ENCODE data around the gene MICA. TPM values are rescaled to one million over a fixed set of nuclear protein-coding genes. Genes with fewer than 3 reads are reported as not detected.

MICA gene
- total RNA-seq, 1 donor from 2014 or later = 70.0 TPM

- H3K79me2 ChIP-seq (ENCODE audit: insufficient read depth, low read length) = no peaks in the 10 kb centered on the region
- no peak overlapping the region for H2AFZ ChIP-seq (ENCODE audit: low read depth, low read length)
- H3K9ac ChIP-seq (ENCODE audit: low read length) = no peak overlapping the region
- Mint-ChIP-seq H3K27me3 (ENCODE audit: low read depth, unreplicated experiment) (peaks cover 27% of the 10 kb centered on the region), H3K4me3 (ENCODE audit: unreplicated experiment) (no peak overlapping the region), H3K4me1 (ENCODE audit: low read depth, unreplicated experiment) (peaks cover 2% of the 10 kb centered on the region), H3K27ac (ENCODE audit: unreplicated experiment) (no peak overlapping the region), H3K9me3 (ENCODE audit: unreplicated experiment) (peaks cover 1% of the 10 kb centered on the region), H3K36me3 (ENCODE audit: low read depth, unreplicated experiment) (no peaks in the 10 kb centered on the region)
- H3K4me1 ChIP-seq (ENCODE audit: insufficient read depth, low read length) = no peaks in the 10 kb centered on the region
- H3K27ac ChIP-seq (ENCODE audit: low read depth, low read length) = no peak overlapping the region
- no peak for TF ChIP-seq EZH2 (IDR thresholded peaks at IDR 0.05; ENCODE audit: insufficient read depth, low read length)
- TF ChIP-seq CTCF (IDR thresholded peaks at IDR 0.05; ENCODE audit: insufficient read depth, low read depth, low read length) = no peak
- no peak overlapping the region for H3K4me2 ChIP-seq (ENCODE audit: low read length)
- no peaks in the 10 kb centered on the region for H3K9me3 ChIP-seq (ENCODE audit: insufficient read depth, low read depth, low read length)
- peaks cover 18% of the 10 kb centered on the region for H3K27me3 ChIP-seq (ENCODE audit: insufficient read depth, low read length)
- H3K4me3 ChIP-seq (ENCODE audit: insufficient read depth, low read depth, low read length) = no peak overlapping the region
- DNase-seq (ENCODE audit: low read depth) (no peak), FAIRE-seq (no peak)
- no peaks in the 10 kb centered on the region for H4K20me1 ChIP-seq (ENCODE audit: insufficient read depth, low read length)
- H3K36me3 ChIP-seq (ENCODE audit: insufficient read depth, low read length) = no peaks in the 10 kb centered on the region
Observed at GRCh38 chr6:31378721-31379103, 24.7 kb upstream of the MICA start.

- peaks cover 18% of the 10 kb centered on the region for H3K27me3 ChIP-seq (ENCODE audit: insufficient read depth, low read length)
- H2AFZ ChIP-seq (ENCODE audit: low read depth, low read length) = no peak overlapping the region
- TF ChIP-seq CTCF (IDR thresholded peaks at IDR 0.05; ENCODE audit: insufficient read depth, low read depth, low read length) = no peak
- no peak for TF ChIP-seq EZH2 (IDR thresholded peaks at IDR 0.05; ENCODE audit: insufficient read depth, low read length)
- no peak overlapping the region for H3K27ac ChIP-seq (ENCODE audit: low read depth, low read length)
- no peak overlapping the region for H3K4me3 ChIP-seq (ENCODE audit: insufficient read depth, low read depth, low read length)
- Mint-ChIP-seq H3K4me3 (ENCODE audit: unreplicated experiment) (no peak overlapping the region), H3K27me3 (ENCODE audit: low read depth, unreplicated experiment) (peaks cover 29% of the 10 kb centered on the region), H3K36me3 (ENCODE audit: low read depth, unreplicated experiment) (no peaks in the 10 kb centered on the region), H3K27ac (ENCODE audit: unreplicated experiment) (no peak overlapping the region), H3K9me3 (ENCODE audit: unreplicated experiment) (peaks cover 1% of the 10 kb centered on the region), H3K4me1 (ENCODE audit: low read depth, unreplicated experiment) (peaks cover 2% of the 10 kb centered on the region)
- FAIRE-seq (no peak), DNase-seq (ENCODE audit: low read depth) (no peak)
- no peak overlapping the region for H3K9ac ChIP-seq (ENCODE audit: low read length)
- H3K4me2 ChIP-seq (ENCODE audit: low read length) = no peak overlapping the region
- no peaks in the 10 kb centered on the region for H4K20me1 ChIP-seq (ENCODE audit: insufficient read depth, low read length)
- no peaks in the 10 kb centered on the region for H3K9me3 ChIP-seq (ENCODE audit: insufficient read depth, low read depth, low read length)
- H3K4me1 ChIP-seq (ENCODE audit: insufficient read depth, low read length) = no peaks in the 10 kb centered on the region
- no peaks in the 10 kb centered on the region for H3K36me3 ChIP-seq (ENCODE audit: insufficient read depth, low read length)
- H3K79me2 ChIP-seq (ENCODE audit: insufficient read depth, low read length) = no peaks in the 10 kb centered on the region
Observed at GRCh38 chr6:31379850-31380249, 23.5 kb upstream of the MICA start.

GRCh38 chr6:31381666-31382065 is 21.7 kb upstream of the MICA start:
- H4K20me1 ChIP-seq (ENCODE audit: insufficient read depth, low read length) = no peaks in the 10 kb centered on the region
- no peaks in the 10 kb centered on the region for H3K36me3 ChIP-seq (ENCODE audit: insufficient read depth, low read length)
- no peak overlapping the region for H3K9ac ChIP-seq (ENCODE audit: low read length)
- H3K4me1 ChIP-seq (ENCODE audit: insufficient read depth, low read length) = no peaks in the 10 kb centered on the region
- no peaks in the 10 kb centered on the region for H3K9me3 ChIP-seq (ENCODE audit: insufficient read depth, low read depth, low read length)
- TF ChIP-seq EZH2 (IDR thresholded peaks at IDR 0.05; ENCODE audit: insufficient read depth, low read length) = no peak
- no peak overlapping the region for H3K4me3 ChIP-seq (ENCODE audit: insufficient read depth, low read depth, low read length)
- peaks cover 13% of the 10 kb centered on the region for H3K27me3 ChIP-seq (ENCODE audit: insufficient read depth, low read length)
- H3K27ac ChIP-seq (ENCODE audit: low read depth, low read length) = no peak overlapping the region
- peaks cover 1% of the 10 kb centered on the region for H3K9me3 Mint-ChIP-seq (ENCODE audit: unreplicated experiment)
- H3K36me3 Mint-ChIP-seq (ENCODE audit: low read depth, unreplicated experiment) = no peaks in the 10 kb centered on the region
- FAIRE-seq = no peak
- peaks cover 2% of the 10 kb centered on the region for H3K4me1 Mint-ChIP-seq (ENCODE audit: low read depth, unreplicated experiment)
- no peaks in the 10 kb centered on the region for H3K79me2 ChIP-seq (ENCODE audit: insufficient read depth, low read length)
- H2AFZ ChIP-seq (ENCODE audit: low read depth, low read length) = no peak overlapping the region
- peaks cover 25% of the 10 kb centered on the region for H3K27me3 Mint-ChIP-seq (ENCODE audit: low read depth, unreplicated experiment)
- H3K27ac Mint-ChIP-seq (ENCODE audit: unreplicated experiment) = no peak overlapping the region
- H3K4me2 ChIP-seq (ENCODE audit: low read length) = no peak overlapping the region
- no peak for DNase-seq (ENCODE audit: low read depth)
- no peak overlapping the region for H3K4me3 Mint-ChIP-seq (ENCODE audit: unreplicated experiment)

Data from astrocyte (in vitro differentiated cells and primary cell).